Skin of body (tissue), 2 donors: ENCODE data around the gene CTNNA2. TPM values are rescaled to one million over a fixed set of nuclear protein-coding genes. Genes with fewer than 3 reads are reported as not detected.

Experiments
- DNase-seq: peaks from one replicate; lab custom pipeline; 2025; lab: John Stamatoyannopoulos, UW
- total RNA-seq: library from RNA; depleted of rRNA; stranded (reverse); fragments of >200 nt; gene quantifications from one replicate; pipeline ENCODE4 v1.2.3, GENCODE V29; 2014

CTNNA2 gene
- total RNA-seq, 1 donor from 2014 or later = 0.49 TPM

- no peak for DNase-seq
These were observed 1017.7 kb downstream of the CTNNA2 start for GRCh38 chr2:80530442-80531064.

- no peak for DNase-seq
These were observed 1018.5 kb downstream of the CTNNA2 start for GRCh38 chr2:80531319-80531718.

- DNase-seq = no peak
These were observed 1032.8 kb downstream of the CTNNA2 start for GRCh38 chr2:80545420-80546210.

GRCh38 chr2:80546766-80547165, 1033.9 kb downstream of the CTNNA2 start:
- DNase-seq = no peak

GRCh38 chr2:80547344-80547743, 1034.5 kb downstream of the CTNNA2 start:
- DNase-seq = no peak

- no peak for DNase-seq
These were observed 1035.6 kb downstream of the CTNNA2 start for GRCh38 chr2:80548469-80548868.

GRCh38 chr2:80549901-80550300, 1037.0 kb downstream of the CTNNA2 start:
- DNase-seq = no peak

- DNase-seq = no peak
These were observed 1047.5 kb downstream of the CTNNA2 start for GRCh38 chr2:80560326-80560725.

GRCh38 chr2:80568011-80568410, 1055.2 kb downstream of the CTNNA2 start:
- DNase-seq = no peak

- no peak for DNase-seq
These were observed 1060.3 kb downstream of the CTNNA2 start for GRCh38 chr2:80573167-80573566.

GRCh38 chr2:80573950-80574349, 1061.1 kb downstream of the CTNNA2 start:
- DNase-seq = no peak

- no peak for DNase-seq
These were observed 1066.9 kb downstream of the CTNNA2 start for GRCh38 chr2:80579756-80580155.

GRCh38 chr2:80591233-80591632, 1078.4 kb downstream of the CTNNA2 start:
- no peak for DNase-seq

- DNase-seq = no peak
These were observed 1079.3 kb downstream of the CTNNA2 start for GRCh38 chr2:80592106-80592505.

GRCh38 chr2:80610108-80610507, 1097.3 kb downstream of the CTNNA2 start:
- no peak for DNase-seq

GRCh38 chr2:80621656-80622055, 1108.8 kb downstream of the CTNNA2 start:
- DNase-seq = no peak

- DNase-seq = no peak
These were observed 1111.2 kb downstream of the CTNNA2 start for GRCh38 chr2:80624062-80624461.

GRCh38 chr2:80634590-80634989, 1121.7 kb downstream of the CTNNA2 start:
- no peak for DNase-seq

GRCh38 chr2:80638783-80639182, 1125.9 kb downstream of the CTNNA2 start:
- DNase-seq = no peak

- DNase-seq = no peak
These were observed 1129.6 kb downstream of the CTNNA2 start for GRCh38 chr2:80642465-80642864.

GRCh38 chr2:80643598-80643997, 1130.7 kb downstream of the CTNNA2 start:
- no peak for DNase-seq

- DNase-seq = no peak
These were observed 1138.6 kb downstream of the CTNNA2 start for GRCh38 chr2:80651435-80651834.

GRCh38 chr2:80655265-80655664, 1142.4 kb downstream of the CTNNA2 start:
- DNase-seq = no peak
